HG03439 (cell line): Measurements from ENCODE around the gene SDK2.

ENCODE experiments used
- ATAC-seq: cut with Tn5 transposase; IDR thresholded peaks from one replicate; pipeline ENCODE4 v1.9.1; 2021; ENCODE audit warnings: mild to moderate bottlenecking, moderate library complexity; ENCODE audit not compliant: unreplicated experiment

Gene SDK2, protein sequence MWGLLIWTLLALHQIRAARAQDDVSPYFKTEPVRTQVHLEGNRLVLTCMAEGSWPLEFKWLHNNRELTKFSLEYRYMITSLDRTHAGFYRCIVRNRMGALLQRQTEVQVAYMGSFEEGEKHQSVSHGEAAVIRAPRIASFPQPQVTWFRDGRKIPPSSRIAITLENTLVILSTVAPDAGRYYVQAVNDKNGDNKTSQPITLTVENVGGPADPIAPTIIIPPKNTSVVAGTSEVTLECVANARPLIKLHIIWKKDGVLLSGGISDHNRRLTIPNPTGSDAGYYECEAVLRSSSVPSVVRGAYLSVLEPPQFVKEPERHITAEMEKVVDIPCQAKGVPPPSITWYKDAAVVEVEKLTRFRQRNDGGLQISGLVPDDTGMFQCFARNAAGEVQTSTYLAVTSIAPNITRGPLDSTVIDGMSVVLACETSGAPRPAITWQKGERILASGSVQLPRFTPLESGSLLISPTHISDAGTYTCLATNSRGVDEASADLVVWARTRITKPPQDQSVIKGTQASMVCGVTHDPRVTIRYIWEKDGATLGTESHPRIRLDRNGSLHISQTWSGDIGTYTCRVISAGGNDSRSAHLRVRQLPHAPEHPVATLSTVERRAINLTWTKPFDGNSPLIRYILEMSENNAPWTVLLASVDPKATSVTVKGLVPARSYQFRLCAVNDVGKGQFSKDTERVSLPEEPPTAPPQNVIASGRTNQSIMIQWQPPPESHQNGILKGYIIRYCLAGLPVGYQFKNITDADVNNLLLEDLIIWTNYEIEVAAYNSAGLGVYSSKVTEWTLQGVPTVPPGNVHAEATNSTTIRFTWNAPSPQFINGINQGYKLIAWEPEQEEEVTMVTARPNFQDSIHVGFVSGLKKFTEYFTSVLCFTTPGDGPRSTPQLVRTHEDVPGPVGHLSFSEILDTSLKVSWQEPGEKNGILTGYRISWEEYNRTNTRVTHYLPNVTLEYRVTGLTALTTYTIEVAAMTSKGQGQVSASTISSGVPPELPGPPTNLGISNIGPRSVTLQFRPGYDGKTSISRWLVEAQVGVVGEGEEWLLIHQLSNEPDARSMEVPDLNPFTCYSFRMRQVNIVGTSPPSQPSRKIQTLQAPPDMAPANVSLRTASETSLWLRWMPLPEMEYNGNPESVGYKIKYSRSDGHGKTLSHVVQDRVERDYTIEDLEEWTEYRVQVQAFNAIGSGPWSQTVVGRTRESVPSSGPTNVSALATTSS (N-terminal part only)

DNA sequence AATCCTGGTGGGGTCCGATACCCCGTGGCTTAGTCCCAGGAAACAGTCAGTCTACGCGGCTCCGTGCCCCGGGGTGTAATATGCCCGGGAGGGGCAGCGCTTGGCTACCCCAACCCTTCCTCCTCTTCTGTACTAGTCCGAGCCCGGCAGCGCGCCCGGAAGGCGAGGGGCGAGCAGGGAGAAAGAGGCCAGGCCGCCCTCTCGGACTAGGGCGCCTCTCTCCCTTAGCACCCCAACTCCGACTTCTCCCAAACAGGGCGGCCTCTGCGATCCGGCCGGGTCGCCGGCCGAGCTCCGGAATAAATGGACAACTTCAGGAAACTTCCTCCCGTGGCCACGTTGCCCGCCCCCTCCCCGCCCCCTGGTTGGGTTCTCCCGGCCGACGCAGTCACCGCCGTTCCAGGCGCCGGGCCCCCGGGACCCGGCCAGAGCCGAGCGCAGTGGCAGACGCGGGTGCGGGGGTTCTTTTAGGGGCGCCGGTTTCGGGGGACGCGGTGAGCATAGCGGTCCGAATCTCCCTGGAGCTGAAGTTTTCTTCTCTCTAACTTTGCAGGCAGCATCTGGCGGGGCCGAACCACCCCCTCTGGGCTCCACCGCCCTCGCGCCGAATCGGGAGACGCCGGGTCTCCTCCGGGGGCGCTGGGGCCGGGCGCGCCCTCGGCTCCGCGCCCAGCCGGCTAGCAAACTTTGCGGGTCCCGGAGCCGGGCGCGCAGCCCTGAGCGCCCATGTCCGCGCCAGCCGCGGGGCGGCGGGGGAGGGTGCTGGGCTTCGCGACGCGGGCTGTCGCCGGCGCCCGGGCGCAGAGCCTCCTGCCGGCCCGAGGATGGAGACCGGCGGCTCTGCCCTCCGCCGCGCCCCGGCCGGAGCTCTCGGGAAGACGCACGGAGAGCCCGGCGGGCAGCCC lies at the start of gene SDK2:
SDK2 (minus strand) TSS at position 301 of the 905 bp plus-strand sequence. CDS start 357 bp downstream, outside the sequence.
- ATAC-seq = no peak

DNA sequence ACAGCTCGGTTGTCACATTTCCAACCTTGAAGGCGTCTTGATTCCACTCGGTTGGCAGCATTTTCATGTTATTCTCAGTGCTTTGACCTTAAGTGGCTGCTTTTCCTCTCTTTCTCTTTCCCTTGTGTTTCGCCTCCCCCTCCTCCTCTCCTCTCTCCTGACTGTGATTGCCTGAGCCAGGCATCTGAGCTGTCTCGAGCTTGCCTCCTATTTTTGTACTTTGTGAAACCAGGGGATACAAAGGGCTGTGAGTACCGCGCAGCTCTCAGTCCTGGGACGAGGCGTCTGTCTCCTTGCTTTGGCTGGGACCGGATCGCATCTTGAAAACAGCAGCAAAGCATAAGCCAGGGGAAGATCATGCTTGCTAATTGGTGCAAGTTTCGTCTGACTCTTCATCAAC lies 48.8 kb upstream of the SDK2 start:
- no peak for ATAC-seq

DNA sequence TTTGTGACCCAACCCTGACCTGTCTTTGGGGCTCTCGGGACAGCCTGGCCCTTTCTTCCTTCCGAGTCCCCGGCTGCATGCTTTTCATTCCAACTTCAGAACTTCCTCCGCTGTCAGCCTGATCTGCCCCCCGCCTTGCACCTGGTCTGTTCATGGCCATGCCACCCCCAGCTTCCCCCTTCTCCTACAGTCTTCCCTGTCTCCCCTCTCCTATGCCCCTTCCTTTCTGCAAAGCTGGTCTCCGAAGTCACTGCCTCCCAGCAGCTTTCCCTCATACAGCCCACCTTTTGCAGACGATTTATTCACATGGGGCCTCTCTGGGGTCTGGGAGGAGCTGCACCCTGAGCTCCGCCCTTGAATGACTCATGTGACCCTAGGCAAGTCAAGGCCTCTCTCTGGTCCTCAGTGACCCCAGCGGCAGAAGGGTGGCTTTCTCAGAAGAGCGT lies 47.1 kb upstream of the SDK2 start:
- ATAC-seq = no peak

DNA sequence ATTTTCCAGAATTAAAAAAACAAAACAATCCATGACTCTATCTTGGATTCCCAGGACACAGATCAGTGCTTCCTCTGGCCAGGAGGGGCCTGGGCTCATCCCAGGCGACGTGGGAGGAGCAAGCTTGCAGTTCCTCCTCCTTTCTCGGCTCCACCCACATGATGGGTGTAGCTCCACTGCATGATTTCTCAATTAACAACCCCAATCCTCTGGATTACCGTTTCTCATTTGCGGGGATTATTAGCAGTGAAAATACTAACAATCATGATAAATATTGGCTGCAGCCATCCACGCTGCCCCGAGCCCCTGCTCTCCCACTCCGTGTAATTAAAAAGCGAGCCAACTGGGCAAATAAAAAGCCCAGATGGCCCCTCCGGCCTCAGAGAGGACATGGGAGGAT lies 46.4 kb upstream of the SDK2 start:
- ATAC-seq = no peak

DNA sequence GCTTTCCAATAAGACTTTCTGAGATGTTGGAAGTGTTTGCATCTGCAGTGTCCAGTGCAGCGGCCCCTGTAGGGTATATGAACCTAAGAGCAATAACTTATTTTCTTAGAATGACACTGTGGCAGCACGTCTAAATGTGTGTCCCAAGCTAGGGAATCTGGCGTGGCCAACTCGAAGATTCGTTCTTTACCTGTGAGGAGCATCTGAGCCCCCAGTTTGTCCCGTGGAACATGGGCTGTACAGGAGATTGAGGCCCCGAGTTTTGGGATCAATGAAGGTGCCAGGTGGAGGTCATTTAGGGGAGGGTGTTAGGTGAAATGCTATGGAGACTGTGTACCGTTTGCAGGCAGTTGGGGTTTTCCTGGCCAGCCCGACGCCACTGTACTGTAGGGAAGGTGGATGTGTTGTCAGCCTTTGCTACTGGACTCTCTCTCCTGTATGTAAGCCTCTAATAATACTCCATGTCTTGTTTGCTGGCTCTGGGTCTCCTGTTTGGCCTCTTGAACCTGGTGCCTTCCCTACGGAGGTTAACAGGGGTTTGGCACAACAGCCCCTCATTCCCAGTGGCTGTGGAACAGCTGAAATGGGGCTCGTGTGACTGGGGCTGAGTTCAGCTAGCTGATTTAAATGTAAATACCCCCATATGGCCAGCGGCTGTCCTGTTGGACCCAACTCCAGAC lies 45.5 kb upstream of the SDK2 start:
- no peak for ATAC-seq

DNA sequence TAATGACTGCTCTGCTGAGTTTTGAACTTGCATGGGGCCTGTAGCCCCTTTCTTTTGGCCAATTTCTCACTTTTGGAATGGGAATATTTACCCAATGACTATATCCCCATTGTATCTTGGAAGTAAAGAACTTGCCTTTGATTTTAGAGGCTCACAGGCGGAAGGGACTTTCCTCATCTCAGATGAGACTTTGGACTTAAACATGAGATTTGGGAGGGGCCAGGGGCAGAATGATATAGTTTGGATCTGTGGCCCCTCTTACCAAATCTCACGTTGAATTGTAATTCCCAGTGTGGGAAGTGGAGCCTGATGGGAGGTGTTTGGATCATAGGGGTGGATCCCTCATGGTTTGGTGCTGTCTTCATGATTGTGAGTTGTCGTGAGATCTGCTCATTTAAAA lies 42.7 kb upstream of the SDK2 start:
- no peak for ATAC-seq

DNA sequence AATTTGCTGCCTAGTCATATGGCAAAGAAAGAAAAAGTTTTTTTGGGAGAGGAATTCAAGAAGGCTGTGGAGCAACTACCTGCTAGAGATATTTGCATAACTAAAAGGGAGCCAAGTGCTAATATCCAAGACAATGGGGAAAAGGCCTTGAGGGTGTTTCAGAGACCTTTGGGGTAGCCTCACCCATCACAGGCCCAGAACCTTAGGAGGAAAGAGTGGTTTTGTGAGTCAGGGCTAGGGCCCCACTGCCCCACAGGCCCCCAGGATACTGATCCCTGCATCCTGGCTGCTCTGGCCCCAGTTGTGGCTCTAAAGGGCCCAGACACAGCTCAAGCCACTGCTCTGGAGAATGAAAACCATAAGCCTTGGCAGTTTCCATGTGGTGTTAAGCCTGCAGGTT lies 41.9 kb upstream of the SDK2 start:
- no peak for ATAC-seq

DNA sequence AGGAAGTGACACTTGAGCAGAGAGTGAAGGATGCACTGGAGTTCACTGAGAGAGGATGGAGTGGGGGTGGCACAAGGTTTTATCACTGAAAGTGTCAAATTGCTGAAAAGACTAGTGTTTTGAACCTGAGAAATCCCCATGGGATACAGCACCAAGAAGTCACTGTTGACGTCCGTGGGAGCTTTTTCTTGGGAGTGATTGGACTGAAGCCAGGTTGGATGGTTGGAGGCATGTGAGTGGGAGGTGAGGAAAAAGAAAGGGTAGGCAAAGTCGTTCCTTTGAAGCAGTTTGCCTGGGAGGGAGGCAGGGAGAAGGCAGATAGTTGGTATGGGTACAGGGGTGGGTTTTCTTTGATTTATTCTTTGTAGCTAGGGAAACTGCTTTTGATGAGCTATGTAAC lies 39.9 kb upstream of the SDK2 start:
- no peak for ATAC-seq

DNA sequence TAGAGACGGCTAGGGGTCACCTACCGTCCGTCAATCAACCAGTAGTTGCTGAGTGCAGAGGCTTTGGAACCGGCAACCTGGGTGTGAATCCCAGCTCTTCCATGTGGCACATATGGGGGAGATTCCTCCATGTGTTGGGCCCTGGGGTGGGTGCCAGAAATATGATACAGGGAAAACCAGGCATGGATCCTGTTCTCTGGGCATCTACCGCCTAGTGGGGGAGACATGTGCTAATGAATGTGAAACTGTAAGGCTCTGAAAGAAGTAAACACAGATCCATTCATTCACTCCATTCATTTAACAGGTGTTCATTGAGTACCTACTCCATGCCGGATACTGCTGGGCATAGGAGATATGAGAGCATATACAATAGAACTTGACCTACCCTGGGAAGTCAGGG lies 39.5 kb upstream of the SDK2 start:
- ATAC-seq = no peak

DNA sequence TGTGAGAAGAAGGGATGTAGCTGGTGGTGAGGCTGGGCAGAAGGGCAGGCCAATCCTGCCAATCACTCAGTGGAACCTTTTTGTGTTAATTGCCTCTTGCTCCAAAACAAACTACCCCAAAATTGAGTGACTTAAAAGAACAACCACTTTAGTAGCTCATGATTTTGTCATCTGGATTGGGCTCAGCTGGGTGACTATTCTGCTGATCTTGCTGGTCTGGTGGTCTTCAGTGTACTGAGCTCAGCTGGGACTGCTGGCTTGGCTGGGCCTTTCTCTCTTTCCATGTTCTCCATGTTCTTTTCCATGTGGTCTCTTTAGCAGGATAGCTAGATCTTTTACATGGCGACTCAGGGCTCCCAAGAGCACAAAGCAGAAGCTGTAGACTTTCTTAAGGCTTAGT lies 37.7 kb upstream of the SDK2 start:
- no peak for ATAC-seq

DNA sequence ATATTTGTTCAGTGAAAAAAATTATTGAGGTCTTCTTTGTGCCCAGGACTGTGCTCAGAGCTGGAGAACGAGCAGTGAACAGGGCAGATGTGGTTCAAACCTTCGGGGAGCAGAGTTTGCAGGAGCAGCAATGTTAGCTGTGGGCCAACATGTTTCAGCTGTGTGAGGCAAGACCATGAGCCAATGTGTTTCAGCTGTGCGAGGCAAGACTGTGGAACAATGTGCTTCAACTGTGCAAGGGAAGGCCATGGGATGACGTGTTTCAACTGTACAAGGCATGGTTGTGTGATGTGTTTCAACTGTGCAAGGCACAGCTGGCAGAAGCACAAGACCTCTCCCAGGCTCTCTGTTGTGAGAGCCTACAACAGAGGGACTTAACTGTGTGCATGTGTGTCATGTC lies 35.2 kb upstream of the SDK2 start:
- no peak for ATAC-seq

DNA sequence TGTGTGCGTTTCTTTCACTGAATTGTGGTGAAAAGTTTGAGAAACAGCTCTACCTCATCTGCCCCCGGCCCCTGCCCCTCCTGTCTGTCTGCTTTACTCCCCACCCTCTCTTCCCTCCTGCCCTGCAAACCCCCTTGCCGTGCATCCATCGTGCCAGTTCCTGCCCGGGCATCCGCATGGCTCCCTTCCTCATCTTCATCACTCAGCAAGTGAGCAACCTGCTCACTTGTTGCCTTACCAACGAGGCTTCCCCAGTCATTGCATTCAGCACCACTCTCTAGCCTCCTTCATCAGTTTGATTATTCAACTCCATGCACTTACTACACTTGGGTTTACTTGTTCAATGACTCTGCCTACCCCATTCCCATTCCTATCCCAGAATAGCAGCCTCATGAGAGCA lies 34.8 kb upstream of the SDK2 start:
- ATAC-seq = no peak

DNA sequence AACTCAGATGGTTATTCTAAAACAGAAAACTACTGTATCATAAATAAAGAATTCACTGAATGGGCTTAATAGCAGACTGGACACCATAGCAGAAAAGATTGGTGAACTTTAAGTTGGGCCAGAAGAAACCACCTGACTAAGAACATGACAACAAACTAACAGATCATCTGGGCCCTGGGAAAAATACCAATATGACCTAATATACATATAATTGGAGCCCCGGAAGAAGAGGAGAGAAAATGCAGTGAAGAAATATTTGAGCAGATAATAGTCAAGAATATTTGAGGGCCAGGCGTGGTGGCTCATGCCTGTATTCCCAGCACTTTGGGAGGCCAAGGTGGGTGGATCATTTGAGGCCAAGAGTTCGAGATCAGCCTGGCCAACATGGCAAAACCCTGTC lies 25.5 kb upstream of the SDK2 start:
- no peak for ATAC-seq

DNA sequence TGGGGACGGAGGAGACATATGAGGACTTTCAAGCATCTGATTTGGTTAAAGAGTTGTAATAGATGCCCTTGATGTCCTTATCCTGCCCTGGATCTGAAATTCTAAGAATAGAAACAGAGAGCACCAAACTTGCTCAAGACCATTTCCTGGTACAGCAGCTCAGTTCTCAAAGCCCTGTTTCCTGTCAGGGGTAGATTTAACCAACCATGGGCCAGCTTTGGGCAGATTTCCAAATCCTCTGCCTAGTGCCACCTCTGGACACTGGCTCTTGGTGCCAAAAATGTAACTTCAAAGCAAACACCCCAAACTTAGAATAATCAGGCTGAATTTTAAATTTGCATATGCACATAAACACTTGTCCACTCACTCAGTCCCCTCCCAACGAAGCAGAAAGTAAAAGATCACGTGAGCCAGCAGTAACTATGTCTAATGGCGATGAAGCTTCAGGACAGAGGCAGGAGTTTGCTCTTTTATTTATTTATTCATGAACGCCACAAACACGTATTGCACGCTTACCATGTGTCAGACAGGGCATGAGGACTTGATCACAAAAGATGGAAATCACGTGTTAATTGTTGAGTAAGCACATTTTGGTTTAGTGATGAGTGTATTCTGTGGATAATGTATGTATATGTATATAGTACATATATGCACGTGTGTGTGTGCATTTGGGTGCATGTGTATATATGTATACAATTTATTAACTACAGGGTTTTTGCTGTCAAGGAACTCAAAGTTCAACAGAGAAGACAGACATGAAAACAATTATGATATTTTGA lies 23.1 kb upstream of the SDK2 start:
- ATAC-seq = no peak

DNA sequence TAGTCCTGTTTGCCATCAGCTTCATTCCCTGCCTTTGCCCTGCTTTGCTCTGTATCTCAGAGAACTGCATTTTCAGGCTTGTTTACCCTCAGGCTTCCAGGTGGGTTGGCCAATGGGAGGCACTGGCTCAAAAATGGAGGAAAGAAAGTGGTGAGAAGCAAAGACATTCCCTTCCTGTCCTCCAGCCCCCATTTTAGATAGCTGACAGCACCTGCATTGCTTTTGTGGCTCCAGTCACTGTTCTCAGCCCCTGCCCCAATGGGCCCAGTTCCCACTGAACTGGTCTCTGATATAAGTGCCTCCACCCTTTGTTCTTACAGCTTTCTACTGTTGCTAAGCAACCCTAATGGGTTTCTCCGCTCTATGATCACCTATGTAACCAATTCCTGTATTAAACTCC lies 19.4 kb upstream of the SDK2 start:
- no peak for ATAC-seq

DNA sequence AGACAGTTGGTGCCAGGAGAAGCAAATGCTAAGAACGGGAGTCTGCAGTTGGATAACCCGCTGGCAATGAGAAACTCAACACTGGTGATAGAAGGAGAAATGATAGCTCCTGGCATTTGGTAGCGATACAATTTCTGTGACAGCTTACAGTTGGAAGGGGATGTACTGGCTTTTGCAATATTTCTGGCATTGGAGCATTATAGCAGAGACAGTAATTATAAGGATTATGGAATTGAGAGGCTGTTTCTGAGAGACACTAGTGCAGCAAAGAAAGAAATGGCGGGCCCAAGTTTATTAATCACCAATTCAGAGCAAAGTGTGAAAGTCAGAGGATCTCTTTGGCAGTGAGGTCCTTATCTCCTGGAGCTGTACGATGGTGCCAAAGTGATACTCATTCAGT lies 16.1 kb upstream of the SDK2 start:
- no peak for ATAC-seq

DNA sequence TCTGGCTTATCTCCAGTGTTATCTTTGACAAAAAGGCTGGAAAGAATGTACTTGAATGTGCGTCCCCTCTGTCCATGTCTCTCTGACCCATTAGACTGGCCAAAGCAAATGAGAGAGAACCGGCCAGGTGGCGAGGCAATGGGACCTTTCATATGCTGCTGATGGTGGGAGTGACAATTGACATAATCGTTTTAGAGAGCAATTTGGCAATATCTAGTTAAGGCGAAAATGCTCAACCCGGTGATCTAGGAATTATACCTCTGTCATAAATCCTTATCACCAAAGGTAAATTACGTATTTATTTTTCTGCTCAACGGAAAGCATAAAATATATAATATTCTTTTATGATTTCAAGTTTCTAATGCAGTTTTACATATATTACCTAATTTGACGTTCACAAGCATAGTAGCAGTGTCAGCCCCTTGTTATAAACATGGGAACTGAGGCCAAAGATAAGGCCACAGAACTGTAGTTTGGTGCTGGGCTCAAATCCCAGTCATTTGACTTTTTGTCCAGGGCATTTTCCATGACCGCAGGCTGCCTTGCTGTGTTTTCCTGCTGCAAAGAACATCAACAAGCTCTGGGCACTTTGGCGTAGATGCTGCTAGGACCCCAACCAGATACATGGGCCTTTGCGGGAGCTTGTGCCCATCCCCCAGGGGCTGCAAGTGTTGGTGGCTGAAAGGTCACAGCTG lies 14.7 kb upstream of the SDK2 start:
- ATAC-seq = no peak

DNA sequence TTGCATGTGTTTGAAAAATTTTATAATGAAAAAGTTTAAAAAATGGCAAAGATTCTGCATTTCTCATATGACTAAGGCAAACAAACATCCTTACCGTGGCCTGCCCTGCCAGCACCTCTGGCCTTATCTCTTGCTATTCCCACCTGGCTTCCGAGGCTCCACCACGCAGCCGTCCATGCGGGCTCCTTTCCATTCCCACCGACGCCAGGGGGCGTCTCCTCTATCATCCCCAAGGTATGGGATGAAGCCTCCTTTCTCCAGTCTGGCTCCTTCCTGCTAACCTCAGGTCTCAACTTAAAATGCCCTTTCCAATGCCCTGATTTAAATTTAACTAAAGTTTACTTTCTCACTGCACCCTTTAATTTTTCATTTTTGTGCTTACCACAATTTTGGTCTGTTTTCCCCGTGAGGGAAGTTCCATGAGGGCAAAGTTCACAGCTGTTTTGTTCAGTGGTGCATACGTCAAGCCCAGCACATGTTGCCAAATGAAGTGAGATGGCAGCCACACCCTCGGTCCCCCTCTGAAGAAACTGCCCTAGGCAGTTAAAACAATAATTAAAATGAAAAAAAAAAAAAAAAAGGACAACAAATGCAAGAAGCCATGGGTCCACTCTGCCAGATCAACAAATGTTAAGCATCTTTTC lies 13.3 kb upstream of the SDK2 start:
- ATAC-seq = no peak
